Activated naive CD4-positive, alpha-beta T cell treated with anti-CD3 and anti-CD28 coated beads, Interleukin-2, amount 50 U/mL, for 24 hours (primary cell): ENCODE results near the gene SEC14L2.
A peak's percentile ranks its signal among the peaks of the same experiment; 100 is the strongest.

Experiments
- H3K27ac Mint-ChIP-seq: one replicate; pipeline ENCODE4 v1.8.0; 2021; ENCODE audit warnings: mild to moderate bottlenecking, mixed read lengths
- H3K27me3 Mint-ChIP-seq: one replicate; pipeline ENCODE4 v1.8.0; 2021; ENCODE audit warnings: mixed read lengths
- H3K36me3 Mint-ChIP-seq: one replicate; pipeline ENCODE4 v1.8.0; 2021; ENCODE audit warnings: mixed read lengths
- H3K4me1 Mint-ChIP-seq: one replicate; pipeline ENCODE4 v1.8.0; 2021; ENCODE audit warnings: mixed read lengths
- H3K4me3 Mint-ChIP-seq: one replicate; pipeline ENCODE4 v1.8.0; 2021; ENCODE audit warnings: mild to moderate bottlenecking, mixed read lengths
- H3K9me3 Mint-ChIP-seq: one replicate; pipeline ENCODE4 v1.8.0; 2021; ENCODE audit warnings: mixed read lengths

Gene SEC14L2

DNA sequence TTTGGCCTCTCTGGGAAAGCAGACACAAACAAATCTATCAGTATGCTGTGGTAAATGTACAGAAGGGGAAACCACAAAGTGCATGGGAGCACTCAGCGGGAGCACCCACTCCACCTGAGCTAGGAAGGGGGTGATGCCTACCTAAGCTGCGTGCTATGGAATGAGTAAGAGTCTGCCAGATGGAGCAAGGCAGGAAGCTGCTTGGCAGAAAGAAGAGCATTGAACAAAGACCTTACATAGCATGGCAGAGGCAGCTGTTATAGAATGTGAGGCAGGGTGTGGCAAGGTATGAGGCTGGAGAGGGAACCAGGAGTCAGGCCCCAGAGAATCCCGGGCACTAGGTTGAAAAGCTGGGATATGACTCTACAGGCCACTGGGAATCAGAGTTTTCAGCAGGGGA, 15.0 kb downstream of the SEC14L2 start:
- H3K4me1 Mint-ChIP-seq: peaks cover 51% of the 10 kb centered on the region
- H3K9me3 Mint-ChIP-seq: no peaks in the 10 kb centered on the region
- peaks cover 23% of the 10 kb centered on the region for H3K36me3 Mint-ChIP-seq
- no peak overlapping the region for H3K4me3 Mint-ChIP-seq
- no peaks in the 10 kb centered on the region for H3K27me3 Mint-ChIP-seq
- H3K27ac Mint-ChIP-seq: peak overlapping the region; percentile 80

DNA sequence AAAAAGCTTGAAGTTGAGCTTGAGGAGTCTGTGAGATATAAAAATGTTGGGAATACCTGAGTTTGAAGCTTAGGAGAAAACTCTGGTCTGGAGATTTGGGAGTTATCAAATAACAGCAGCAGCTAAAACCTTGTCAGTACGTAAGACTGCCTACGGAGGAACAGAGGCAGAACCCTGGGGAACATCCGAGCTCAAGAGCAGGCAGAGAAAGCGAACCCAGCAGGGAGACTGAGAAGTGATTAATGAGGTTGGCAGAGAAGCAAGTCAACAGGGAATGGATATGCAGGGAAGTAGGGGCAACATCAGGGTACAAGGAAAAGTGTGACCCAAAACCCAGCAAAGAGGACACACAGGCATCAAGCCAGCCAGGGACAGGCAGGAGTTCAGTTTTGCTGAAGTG, 16.2 kb downstream of the SEC14L2 start:
- Mint-ChIP-seq H3K9me3 (no peaks in the 10 kb centered on the region), H3K4me1 (peaks cover 54% of the 10 kb centered on the region), H3K27ac (peak overlapping the region; percentile 83), H3K27me3 (no peaks in the 10 kb centered on the region), H3K36me3 (peaks cover 21% of the 10 kb centered on the region), H3K4me3 (peak overlapping the region; percentile 53)

DNA sequence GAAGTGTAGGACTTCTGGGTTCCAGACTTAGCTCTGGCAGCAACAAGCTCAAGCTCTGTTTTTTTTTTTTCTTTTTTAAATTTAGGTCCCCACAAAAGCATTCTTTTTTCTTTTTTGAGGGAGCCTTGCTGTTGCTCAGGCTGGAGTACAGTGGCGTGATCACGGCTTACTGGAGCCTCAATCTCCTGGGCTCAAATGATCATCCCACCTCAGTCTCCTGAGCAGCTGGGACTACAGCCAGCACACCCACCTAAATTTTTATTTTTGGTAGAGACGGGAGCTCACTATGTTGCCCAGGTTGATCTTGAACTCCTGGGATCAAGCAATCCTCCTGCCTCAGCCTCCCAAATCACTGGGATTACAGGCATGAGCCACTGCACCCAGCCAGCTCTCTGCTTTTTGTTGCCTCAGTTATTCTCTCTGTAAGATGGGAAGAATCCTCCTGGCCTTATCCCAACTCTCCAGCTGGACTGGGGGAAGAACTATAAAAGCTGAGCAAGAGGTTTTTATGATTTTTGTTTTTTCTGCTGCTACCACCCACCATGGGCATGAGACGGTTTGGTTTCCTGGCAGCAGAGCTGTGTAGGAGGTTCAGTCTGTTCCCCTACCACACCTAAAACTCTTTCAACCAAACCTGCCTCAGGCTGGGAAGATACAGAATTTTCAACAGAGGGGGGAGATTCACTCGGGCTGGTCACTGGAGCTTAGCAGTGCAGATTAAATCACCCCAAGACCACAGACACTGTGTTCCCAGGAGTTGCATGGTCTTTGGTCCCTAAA, 17.1 kb downstream of the SEC14L2 start:
- peaks cover 50% of the 10 kb centered on the region for H3K4me1 Mint-ChIP-seq
- H3K4me3 Mint-ChIP-seq: peak overlapping the region; percentile 73
- no peaks in the 10 kb centered on the region for H3K9me3 Mint-ChIP-seq
- H3K27ac Mint-ChIP-seq: peak overlapping the region; percentile 83
- peaks cover 21% of the 10 kb centered on the region for H3K36me3 Mint-ChIP-seq
- H3K27me3 Mint-ChIP-seq: no peaks in the 10 kb centered on the region

DNA sequence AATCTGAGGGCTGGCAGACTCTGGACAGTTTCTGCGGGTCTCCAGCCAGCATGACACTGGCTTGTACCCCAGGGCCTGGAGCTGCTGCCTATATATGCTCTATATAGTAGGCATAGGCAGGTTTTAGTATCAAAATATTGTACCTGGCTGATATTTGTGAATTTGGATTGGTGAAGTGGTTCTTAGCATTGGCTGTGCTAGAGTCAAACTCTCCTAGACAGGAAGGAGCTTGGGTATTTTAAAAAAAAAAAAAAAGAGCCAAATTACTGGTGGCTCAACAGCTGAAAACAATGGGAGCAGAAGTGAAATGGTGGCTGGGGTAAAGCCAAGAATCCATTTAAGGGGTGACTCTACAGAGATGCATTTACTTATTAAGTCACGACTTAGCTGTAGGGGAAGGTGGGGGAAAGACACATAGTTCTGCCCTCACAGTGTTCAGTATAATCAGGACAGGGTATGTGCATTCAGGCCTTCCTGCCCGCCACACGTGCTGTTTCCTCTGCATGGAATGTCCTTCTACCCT, 17.8 kb downstream of the SEC14L2 start:
- Mint-ChIP-seq H3K36me3 (peaks cover 18% of the 10 kb centered on the region), H3K9me3 (no peaks in the 10 kb centered on the region), H3K27ac (peak overlapping the region; percentile 83), H3K4me1 (peaks cover 50% of the 10 kb centered on the region), H3K4me3 (peak overlapping the region; percentile 73), H3K27me3 (no peaks in the 10 kb centered on the region)

DNA sequence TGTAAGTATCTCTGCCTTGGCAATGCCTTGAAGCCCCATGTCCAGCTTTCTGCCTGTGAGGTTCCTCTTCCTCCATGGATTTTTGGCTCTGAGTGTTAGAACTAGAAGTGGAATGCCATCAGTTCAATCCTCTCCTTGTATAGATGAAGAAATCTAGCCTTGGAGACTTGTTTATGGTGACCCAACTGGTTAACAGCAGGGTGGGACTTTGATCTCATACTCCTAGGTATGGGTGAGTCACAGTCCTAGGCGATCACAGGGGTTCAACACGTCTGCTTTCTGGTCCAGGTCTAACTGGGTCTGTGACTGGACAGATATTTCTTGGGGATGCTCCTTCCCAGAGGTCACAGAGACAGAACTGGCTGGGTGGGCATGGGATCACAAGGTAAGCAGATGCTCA, 19.6 kb downstream of the SEC14L2 start:
- no peaks in the 10 kb centered on the region for H3K9me3 Mint-ChIP-seq
- peaks cover 59% of the 10 kb centered on the region for H3K4me1 Mint-ChIP-seq
- H3K27ac Mint-ChIP-seq: peak overlapping the region; percentile 41
- no peak overlapping the region for H3K4me3 Mint-ChIP-seq
- H3K36me3 Mint-ChIP-seq: peaks cover 21% of the 10 kb centered on the region
- H3K27me3 Mint-ChIP-seq: no peaks in the 10 kb centered on the region

DNA sequence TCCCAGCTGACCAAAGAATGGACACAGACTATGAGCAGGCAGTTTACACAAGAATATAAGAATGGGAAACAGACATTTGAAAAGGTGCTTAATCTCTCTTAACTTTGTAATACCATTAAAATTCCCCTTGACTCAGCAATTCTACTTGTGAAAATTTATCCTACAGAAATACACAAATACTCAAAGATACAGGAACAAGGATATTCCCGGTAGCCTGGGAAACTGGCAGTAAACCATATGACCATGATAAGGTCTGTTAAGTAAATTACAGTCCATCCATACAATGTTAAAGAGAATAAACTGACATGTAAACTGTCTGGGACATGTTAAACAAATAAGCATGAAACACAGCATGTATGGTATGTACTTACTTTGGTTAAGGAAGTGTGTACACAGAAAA, 20.0 kb downstream of the SEC14L2 start:
- Mint-ChIP-seq H3K4me1 (peaks cover 60% of the 10 kb centered on the region), H3K9me3 (no peaks in the 10 kb centered on the region), H3K27ac (no peak overlapping the region), H3K36me3 (peaks cover 21% of the 10 kb centered on the region), H3K27me3 (no peaks in the 10 kb centered on the region), H3K4me3 (no peak overlapping the region)

DNA sequence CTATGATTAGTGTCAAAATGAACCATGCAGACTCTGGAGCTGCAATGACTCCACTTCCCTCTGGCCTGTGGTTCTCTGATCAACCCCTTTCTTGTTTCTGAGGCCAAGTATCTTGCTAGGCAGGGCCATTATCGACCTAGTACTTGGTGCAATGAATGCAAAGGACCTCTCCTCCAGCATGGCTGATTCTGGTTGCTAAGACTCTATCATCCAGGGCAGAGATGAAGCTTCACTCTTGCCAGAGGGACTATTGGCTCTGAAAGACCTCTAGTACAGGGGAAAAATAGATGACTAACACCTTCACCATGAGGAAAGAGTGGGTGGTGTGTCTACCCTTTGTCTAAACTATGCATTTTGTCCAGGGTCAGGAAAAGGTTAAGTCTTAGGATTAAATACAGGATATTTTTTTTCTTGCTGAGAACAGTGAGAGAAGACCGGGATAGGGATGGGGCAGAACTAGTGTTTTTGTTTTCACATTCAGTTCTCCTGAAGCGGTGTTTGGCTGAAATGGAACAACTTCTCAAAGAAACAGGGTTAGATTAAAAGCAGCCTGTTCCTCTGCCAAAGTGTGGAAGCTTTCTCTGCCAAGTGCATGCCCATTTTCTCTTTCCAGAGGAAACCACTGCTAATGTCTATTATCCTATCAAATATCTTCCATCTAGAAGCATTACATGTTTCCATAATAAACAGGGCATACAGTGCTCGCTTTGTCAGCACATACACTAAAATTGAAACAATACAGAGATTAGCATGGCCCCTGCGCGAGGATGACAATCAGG, 23.7 kb downstream of the SEC14L2 start:
- H3K4me3 Mint-ChIP-seq: peak overlapping the region; percentile 61
- H3K36me3 Mint-ChIP-seq: peaks cover 22% of the 10 kb centered on the region
- H3K27me3 Mint-ChIP-seq: no peaks in the 10 kb centered on the region
- peaks cover 62% of the 10 kb centered on the region for H3K4me1 Mint-ChIP-seq
- no peaks in the 10 kb centered on the region for H3K9me3 Mint-ChIP-seq
- peak overlapping the region; percentile 93 for H3K27ac Mint-ChIP-seq

DNA sequence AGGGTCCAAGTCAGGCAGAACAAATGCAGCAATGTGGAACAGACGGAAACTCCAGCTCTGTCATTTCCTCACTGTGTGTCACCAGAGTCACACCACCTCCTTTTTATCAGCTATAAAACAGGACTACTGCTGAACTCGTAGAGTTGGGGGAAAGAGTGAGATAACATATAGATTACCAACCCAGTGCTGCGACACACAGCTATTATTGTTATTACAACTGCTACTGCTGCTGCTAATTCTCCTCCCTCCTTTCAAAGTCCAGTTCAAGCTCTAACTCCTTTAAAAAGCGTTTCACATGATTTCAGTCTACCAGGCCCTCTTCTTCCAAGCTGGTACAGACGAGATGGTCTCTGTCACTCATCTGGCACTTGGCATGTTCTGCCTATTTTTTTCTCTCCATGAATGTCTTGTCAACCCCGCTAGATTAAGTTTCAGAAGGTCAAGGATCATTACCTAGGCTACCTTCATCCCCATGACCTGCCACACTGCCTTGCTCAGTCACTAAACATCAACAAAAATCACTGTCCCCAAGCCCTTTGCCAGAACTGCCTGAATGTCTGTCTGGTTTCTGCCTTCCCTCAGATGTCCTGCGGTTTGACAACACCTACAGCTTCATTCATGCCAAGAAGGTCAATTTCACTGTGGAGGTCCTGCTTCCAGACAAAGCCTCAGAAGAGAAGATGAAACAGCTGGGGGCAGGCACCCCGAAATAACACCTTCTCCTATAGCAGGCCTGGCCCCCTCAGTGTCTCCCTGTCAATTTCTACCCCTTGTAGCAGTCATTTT, 25.1 kb downstream of the SEC14L2 start:
- Mint-ChIP-seq H3K4me1 (peaks cover 57% of the 10 kb centered on the region), H3K36me3 (peaks cover 9% of the 10 kb centered on the region), H3K27me3 (no peaks in the 10 kb centered on the region), H3K27ac (peak overlapping the region; percentile 82), H3K9me3 (no peaks in the 10 kb centered on the region), H3K4me3 (peak overlapping the region; percentile 98)

DNA sequence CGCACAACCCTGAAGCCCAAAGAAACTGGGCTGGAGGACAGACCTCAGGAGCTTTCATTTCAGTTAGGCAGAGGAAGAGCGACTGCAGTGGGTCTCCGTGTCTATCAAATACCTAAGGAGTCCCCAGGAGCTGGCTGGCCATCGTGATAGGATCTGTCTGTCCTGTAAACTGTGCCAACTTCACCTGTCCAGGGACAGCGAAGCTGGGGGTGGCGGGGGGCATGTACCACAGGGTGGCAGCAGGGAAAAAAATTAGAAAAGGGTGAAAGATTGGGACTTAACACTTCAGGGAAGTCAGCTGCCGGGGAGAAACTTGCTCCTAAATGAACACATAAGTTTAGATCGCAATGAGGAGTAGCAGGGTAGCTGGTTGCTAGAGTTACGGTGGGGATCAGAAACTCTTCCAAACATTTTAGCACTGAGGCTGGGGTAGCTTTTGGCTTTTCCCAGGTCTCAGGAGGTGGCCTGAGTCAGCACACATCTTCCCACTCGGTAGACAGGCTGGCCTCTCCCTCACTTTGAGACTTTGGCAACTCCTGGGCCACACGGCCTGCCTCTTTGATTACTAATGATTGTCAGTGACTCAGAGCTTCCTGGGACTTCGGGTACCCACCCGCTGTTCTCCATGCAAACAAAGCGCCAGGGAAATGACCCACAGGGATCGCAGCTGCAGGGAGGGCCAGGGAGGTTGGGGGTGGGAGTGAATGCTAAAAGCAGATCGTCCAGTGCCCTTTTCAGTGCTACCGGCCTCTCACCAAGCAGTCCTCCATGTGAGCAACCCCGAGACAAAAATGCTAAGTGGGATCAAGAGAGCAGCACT, 25.9 kb downstream of the SEC14L2 start:
- no peaks in the 10 kb centered on the region for H3K9me3 Mint-ChIP-seq
- H3K4me3 Mint-ChIP-seq: peak overlapping the region; percentile 98
- H3K4me1 Mint-ChIP-seq: peaks cover 62% of the 10 kb centered on the region
- peaks cover 8% of the 10 kb centered on the region for H3K36me3 Mint-ChIP-seq
- H3K27me3 Mint-ChIP-seq: no peaks in the 10 kb centered on the region
- H3K27ac Mint-ChIP-seq: peak overlapping the region; percentile 82

DNA sequence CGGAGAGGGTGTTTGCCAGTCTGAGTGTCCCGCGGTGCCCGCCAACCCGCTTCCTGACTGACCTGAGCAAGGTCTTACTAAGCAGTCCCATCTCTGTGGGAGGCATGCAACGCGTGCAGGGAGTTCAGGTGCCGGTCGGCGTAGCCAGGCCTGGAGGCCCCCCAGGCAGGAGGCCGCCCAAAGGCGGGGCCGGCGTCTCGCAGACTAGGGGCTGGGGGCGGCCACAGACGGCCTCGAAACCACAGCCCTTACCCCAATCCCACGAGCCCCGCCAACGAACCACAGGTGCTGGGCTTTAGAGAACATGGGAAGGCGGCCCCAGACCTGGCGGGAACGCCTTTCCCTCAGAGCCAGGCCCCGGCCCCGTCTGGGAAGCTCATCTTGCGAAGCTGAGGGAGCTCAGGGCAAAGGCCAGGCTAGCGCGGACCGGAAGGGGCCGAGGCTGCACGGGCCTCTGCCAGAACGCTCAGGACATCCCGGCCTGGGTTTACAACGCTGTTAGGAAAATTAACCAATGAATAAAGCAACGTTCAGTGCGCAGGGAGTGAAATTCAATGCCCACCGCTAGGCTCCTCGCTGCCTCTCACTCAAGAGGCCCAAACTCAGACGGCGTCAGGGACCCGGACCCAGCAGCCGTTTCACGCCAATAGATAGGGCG, 26.6 kb downstream of the SEC14L2 start:
- Mint-ChIP-seq H3K27ac (peak overlapping the region; percentile 99), H3K27me3 (no peaks in the 10 kb centered on the region), H3K36me3 (peaks cover 10% of the 10 kb centered on the region), H3K4me3 (peak overlapping the region; percentile 98), H3K9me3 (no peaks in the 10 kb centered on the region), H3K4me1 (peaks cover 62% of the 10 kb centered on the region)

DNA sequence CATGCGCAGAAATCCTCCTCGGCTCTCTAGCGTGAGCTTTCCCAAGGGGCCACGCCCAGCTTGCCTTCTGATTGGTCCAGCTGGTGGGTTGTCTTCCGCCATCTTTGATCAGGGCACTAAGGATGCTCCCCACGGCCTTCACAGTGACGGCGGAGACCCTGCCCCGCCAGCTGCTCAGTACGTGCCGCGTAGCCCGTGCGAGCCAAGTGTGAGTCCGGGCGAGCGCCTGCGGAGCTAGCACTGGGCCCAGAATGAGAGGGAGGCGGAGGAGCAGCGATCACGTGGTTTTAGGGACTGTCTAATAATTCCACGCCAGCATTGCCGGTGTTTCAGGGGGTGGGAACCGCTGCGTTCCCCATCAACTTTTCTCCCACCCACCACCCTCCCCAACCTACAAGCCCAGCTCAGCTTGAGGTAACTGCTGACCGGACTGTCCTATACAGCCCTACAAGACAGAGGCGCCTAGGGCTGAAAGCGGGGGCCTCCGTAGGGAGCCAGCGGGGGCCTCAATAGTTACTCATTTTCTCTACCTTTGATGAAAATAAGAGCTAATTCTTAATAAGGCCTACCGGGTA, 27.2 kb downstream of the SEC14L2 start:
- peak overlapping the region; percentile 98 for H3K4me3 Mint-ChIP-seq
- peak overlapping the region; percentile 99 for H3K27ac Mint-ChIP-seq
- H3K36me3 Mint-ChIP-seq: peaks cover 10% of the 10 kb centered on the region
- H3K9me3 Mint-ChIP-seq: no peaks in the 10 kb centered on the region
- H3K27me3 Mint-ChIP-seq: no peaks in the 10 kb centered on the region
- peaks cover 62% of the 10 kb centered on the region for H3K4me1 Mint-ChIP-seq

DNA sequence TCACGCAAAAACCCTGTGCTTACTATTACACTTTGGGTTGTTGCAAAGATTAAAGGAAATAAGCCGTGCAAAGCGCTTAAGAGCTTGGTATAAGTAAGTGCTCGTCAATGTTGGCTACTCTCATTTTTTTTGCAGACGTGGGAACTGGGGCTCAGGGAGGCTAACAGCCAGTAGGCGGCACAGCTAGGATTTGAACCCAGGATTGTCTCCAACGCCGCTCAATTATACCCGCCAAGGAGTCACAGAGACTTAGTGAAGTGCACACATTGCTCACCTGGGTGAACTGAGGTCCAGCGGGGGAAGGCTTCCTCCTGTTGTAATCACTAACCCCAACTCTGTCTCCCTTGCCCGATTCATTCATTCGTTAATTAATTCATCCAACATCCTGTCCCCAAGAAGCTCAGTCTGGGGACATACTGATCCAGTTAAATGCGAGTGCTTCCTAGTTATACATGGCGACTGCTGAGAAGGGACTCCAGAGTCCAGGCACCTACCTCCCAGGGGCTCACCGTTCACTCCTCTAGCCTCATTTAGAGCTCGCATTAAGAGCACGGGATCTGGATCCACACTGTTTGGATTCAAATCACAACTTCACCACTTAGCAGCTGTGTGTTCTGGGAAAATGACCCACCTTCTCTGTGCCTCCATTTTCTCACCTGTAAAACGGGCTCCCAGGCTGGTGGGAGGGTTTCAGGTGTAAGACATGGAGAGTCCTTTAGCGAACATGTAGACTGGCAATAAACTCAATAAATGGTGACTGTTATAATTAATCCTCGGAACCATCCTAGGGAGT, 27.9 kb downstream of the SEC14L2 start:
- H3K36me3 Mint-ChIP-seq: peaks cover 10% of the 10 kb centered on the region
- H3K4me3 Mint-ChIP-seq: peak overlapping the region; percentile 98
- peak overlapping the region; percentile 99 for H3K27ac Mint-ChIP-seq
- H3K9me3 Mint-ChIP-seq: no peaks in the 10 kb centered on the region
- no peaks in the 10 kb centered on the region for H3K27me3 Mint-ChIP-seq
- peaks cover 62% of the 10 kb centered on the region for H3K4me1 Mint-ChIP-seq

DNA sequence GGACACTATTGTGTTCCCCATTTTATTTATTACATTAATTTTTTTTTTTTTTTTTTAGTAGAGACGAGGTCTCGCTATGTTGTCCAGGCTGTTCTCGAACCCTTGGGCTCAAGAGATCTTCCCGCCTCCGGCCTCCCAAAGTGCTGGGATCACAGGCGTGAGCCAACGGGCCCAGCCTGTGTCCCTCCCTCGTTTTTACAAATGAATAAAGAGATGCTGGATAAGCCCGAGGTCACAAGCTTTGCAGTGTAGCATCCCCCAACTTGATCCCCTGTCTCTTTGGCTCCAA, 28.5 kb downstream of the SEC14L2 start:
- peak overlapping the region; percentile 98 for H3K4me3 Mint-ChIP-seq
- H3K27ac Mint-ChIP-seq: peak overlapping the region; percentile 94
- H3K9me3 Mint-ChIP-seq: no peaks in the 10 kb centered on the region
- H3K36me3 Mint-ChIP-seq: peaks cover 9% of the 10 kb centered on the region
- peaks cover 60% of the 10 kb centered on the region for H3K4me1 Mint-ChIP-seq
- H3K27me3 Mint-ChIP-seq: no peaks in the 10 kb centered on the region
